ENCODE measurements around the gene ZNF550. TPM values are rescaled to one million over a fixed set of nuclear protein-coding genes. Genes with fewer than 3 reads are reported as not detected.
"Not testable (repeated sequence)": the region's sequence is repeated elsewhere in the genome, so short reads cannot be mapped to it uniquely, and the experiment has no call there.

Gene ZNF550
- total and polyA plus RNA-seq, 7 donors = 1.5 to 5.0 (median 4.5) TPM

DNA sequence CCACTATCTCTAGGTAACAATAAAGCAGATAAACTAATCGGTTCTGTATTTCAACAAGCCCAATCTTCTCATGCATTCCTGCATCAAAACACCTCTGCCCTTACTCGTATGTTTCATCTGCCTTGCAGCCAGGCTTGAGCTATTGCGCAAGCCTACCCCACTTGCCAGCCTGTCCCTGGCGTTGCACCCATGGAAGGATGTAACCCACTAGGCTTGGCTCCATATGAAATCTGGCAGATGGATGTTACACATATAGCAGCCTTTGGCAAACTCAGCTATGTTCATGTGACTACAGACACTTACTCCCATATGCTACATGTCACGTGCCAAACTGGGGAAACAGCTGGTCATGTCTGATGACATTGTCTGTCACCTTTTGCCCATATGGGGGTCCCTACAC, 44.4 kb downstream of the ZNF550 start:
- Histone ChIP-seq H3K4me1 (no peaks in the 10 kb centered on the region), H3K4me3 (no peak overlapping the region), H3K36me3 (ENCODE audit: insufficient read depth in 1 of 2, low read depth in 1 of 2) (peaks cover 19 to 40% of the 10 kb centered on the region in 2 donors), H3K27me3 (ENCODE audit: insufficient read depth in 3 of 3, low read length in 2 of 3) (no peaks in the 10 kb centered on the region), H3K9me3 (peaks cover 28% of the 10 kb centered on the region), H3K27ac (no peak overlapping the region)
- intact Hi-C loops (cut with DNase I) = no loop called here
- TF ChIP-seq, protein P1, sequence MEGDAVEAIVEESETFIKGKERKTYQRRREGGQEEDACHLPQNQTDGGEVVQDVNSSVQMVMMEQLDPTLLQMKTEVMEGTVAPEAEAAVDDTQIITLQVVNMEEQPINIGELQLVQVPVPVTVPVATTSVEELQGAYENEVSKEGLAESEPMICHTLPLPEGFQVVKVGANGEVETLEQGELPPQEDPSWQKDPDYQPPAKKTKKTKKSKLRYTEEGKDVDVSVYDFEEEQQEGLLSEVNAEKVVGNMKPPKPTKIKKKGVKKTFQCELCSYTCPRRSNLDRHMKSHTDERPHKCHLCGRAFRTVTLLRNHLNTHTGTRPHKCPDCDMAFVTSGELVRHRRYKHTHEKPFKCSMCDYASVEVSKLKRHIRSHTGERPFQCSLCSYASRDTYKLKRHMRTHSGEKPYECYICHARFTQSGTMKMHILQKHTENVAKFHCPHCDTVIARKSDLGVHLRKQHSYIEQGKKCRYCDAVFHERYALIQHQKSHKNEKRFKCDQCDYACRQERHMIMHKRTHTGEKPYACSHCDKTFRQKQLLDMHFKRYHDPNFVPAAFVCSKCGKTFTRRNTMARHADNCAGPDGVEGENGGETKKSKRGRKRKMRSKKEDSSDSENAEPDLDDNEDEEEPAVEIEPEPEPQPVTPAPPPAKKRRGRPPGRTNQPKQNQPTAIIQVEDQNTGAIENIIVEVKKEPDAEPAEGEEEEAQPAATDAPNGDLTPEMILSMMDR (IDR thresholded peaks at IDR 0.05) = no peak
- WGBS, 3 donors = 68 to 83% (median 80%) methylated on average over 5 of the region's 5 CpGs
- DNase-seq (no peak), ATAC-seq (no peak)

DNA sequence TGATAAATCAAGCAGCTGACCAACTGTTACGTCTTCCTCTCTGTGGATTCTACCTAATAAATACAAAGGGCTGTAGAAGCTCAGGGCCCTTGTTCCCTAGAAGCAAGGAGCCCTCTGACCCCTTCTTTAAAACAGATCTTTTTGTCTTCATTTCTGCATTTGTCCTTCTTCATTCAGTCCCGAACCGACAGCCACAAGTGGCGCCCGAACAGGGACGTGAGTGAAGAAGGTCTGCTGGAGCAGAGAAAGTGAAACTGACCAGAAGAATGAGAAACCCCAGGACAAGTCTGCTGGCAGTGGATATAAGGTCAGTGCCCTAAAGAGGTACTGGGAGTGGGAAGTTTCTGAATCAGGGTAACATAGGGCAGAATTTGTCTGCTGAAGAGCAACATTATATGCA, 46.8 kb downstream of the ZNF550 start:
- Histone ChIP-seq H3K27ac (no peak overlapping the region), H3K4me3 (no peak overlapping the region), H3K36me3 (ENCODE audit: insufficient read depth in 1 of 2, low read depth in 1 of 2) (peaks cover 19 to 44% of the 10 kb centered on the region in 2 donors), H3K9me3 (peaks cover 40% of the 10 kb centered on the region), H3K27me3 (ENCODE audit: insufficient read depth in 3 of 3, low read length in 2 of 3) (no peaks in the 10 kb centered on the region), H3K4me1 (no peaks in the 10 kb centered on the region)
- TF ChIP-seq, protein P1 (IDR thresholded peaks at IDR 0.05) = no peak
- DNase-seq (no peak), ATAC-seq (no peak)
- 93 to 97% (median 95%) methylated on average over 6 of the region's 6 CpGs for whole genome bisulfite sequencing, 3 donors
- intact Hi-C loops (cut with DNase I) = no loop called here

DNA sequence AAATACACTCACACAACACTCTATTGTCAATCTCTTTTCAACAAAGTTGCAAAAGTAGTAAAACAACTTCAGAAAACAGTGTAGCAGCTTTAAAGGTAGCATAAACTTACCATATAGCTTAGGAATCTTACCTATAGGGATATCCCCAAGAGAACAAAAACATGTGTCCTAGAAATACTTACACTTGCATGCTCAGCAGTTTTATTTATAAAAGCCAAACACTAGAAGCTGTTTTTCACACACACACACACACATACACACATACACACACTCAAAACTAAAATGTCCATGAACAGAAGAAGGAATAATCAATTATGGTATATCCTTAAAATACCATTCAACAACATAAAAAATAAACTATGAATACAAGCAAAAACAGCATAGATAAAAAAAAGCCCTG, 48.2 kb downstream of the ZNF550 start:
- ATAC-seq (no peak), DNase-seq (no peak)
- Histone ChIP-seq H3K27me3 (ENCODE audit: insufficient read depth in 3 of 3, low read length in 2 of 3) (no peaks in the 10 kb centered on the region), H3K4me1 (no peaks in the 10 kb centered on the region), H3K9me3 (peaks cover 34% of the 10 kb centered on the region), H3K4me3 (no peak overlapping the region), H3K36me3 (ENCODE audit: insufficient read depth in 1 of 2, low read depth in 1 of 2) (peaks cover 22 to 47% of the 10 kb centered on the region in 2 donors), H3K27ac (no peak overlapping the region)
- TF ChIP-seq, protein P1 (IDR thresholded peaks at IDR 0.05) = no peak
- intact Hi-C loops (cut with DNase I) = no loop called here

DNA sequence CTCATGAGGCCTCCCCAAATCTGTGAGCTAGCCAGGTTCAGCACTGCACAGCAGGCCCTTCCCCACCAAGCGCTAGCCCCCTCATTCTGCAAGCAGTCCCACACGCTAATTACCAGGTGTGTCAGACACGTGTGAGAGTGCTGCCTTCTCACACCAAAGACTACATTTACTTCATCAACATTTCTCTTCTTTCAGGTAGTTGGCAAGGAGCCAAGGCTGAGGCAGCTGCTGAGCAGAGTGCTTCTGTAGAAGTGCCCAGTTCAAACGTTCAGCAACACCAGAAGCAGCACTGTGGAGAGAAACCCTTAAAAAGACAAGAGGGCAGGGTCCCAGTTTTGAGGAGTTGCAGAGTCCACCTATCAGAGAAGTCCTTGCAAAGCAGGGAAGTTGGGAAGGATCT, 53.5 kb downstream of the ZNF550 start:
- ATAC-seq (no peak), DNase-seq (no peak)
- Histone ChIP-seq H3K4me1 (no peaks in the 10 kb centered on the region), H3K4me3 (no peak overlapping the region), H3K36me3 (ENCODE audit: insufficient read depth in 1 of 2, low read depth in 1 of 2) (peaks cover 12 to 41% of the 10 kb centered on the region in 2 donors), H3K27ac (no peak overlapping the region), H3K27me3 (ENCODE audit: insufficient read depth in 3 of 3, low read length in 2 of 3) (no peaks in the 10 kb centered on the region), H3K9me3 (peaks cover 17% of the 10 kb centered on the region)
- TF ChIP-seq, protein P1 (IDR thresholded peaks at IDR 0.05) = no peak
- WGBS, 3 donors = 60 to 83% (median 83%) methylated on average over 4 of the region's 4 CpGs
- intact Hi-C loops (cut with DNase I) = no loop called here

DNA sequence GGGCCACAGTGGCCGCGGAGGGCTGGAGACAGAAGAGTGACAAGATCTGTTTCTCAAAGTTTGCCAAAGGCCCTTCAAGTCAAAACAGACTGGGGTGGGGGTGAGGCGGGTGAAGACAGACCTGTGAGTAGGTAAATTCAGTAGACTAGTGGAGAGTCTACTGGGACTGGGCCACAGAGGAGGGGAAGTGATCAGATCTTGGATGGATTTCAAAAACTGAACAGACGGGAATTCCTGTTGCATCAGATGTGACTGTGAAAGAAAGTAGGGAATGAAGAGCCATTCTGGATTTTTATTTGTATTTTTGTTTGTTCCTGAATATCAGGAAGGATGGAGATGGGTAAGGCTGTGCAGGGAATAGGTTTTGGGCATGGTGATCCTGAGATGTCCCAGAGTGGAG, 59.3 kb downstream of the ZNF550 start:
- intact Hi-C loops (cut with DNase I) = loop anchor here in 1 of 2 donors (1.0 kb wide), 1 partner anchor 44 kb away; no protein-coding TSS in a partner anchor
- Histone ChIP-seq H3K9me3 (peaks cover 10% of the 10 kb centered on the region), H3K36me3 (ENCODE audit: insufficient read depth in 1 of 2, low read depth in 1 of 2) (peaks cover 3 to 13% of the 10 kb centered on the region in 2 donors), H3K4me3 (peak overlapping the region; percentile 81)
- 0 to 3% (median 0%) methylated on average over 1 of the region's 4 CpGs for WGBS, 3 donors
- ATAC-seq = peak; percentile 29 to 40 (median 36)
- H3K27me3 ChIP-seq (ENCODE audit: insufficient read depth in 3 of 3, low read length in 2 of 3); H3K4me1 ChIP-seq; H3K27ac ChIP-seq; DNase-seq: not testable (repeated sequence)

DNA sequence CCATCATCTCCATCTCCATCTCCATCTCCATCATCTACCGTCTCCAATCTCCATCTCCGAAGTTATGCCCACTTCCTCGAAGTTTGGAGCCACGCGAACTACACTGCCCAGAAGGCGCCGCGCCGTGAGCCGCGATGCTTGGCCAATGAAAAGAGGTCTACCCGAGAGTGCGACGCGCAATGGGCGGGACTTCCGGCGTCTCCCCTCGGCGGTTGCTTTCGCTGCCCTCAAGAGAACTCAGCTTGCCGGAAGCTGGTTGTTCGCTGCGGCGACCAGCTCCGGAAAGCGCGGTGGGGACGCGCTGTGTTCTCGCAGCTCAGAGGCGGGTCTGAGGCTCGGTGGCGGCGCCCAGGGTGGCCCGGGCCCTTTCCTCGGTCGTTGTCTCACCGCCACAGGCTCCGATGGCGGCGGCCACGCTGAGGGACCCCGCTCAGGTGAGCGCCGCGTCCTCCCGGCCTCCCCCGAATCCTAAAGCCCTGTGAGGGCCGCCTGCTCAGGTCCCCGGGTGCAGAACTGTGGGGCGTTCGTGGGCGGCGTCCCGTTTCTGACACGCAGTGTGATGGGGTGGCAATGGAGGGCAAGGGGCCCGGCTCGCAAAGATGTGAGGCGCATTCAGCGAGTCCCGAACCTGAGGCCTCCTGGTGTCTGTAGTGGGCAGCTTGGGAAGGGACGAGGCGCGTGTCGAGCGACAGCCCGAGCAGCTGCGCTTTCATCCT, 59.8 kb downstream of the ZNF550 start, which contains the start of gene ZNF773:
ZNF773 (plus strand) TSS at position 259 of the 716 bp plus-strand sequence; CDS start at position 402, 143 bp downstream.
- DNase-seq (peak; percentile 98), ATAC-seq (peak; percentile 100)
- Histone ChIP-seq H3K9me3 (peaks cover 14% of the 10 kb centered on the region), H3K4me3 (peak within 1 kb of the TSS; percentile 81), H3K27ac (peak within 1 kb of the TSS; percentile 86)
- intact Hi-C loops (cut with DNase I) = loop anchor here in 1 of 2 donors (1.0 kb wide), 1 partner anchor 44 kb away; no protein-coding TSS in a partner anchor
- WGBS, 3 donors = 1% methylated on average over 57 to 60 of the region's 69 CpGs
- H3K36me3 ChIP-seq (ENCODE audit: insufficient read depth in 1 of 2, low read depth in 1 of 2); H3K4me1 ChIP-seq; H3K27me3 ChIP-seq (ENCODE audit: insufficient read depth in 3 of 3, low read length in 2 of 3): not testable (repeated sequence)

DNA sequence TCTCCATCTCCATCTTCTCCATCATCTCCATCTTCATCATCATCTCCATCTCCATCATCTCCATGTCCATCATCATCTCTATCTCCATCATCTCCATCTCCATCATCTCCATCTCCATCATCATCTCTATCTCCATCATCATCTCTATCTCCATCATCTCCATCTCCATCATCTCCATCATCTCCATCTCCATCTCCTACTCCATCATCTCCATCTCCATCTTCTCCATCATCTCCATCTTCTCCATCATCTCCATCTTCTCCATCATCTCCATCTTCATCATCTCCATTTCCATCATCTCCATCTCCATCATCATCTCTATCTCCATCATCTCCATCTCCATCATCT, 60.4 kb downstream of the ZNF550 start:
- intact Hi-C loops (cut with DNase I); H3K27me3 ChIP-seq (ENCODE audit: insufficient read depth in 3 of 3, low read length in 2 of 3); ATAC-seq; H3K27ac ChIP-seq; DNase-seq; H3K4me1 ChIP-seq; H3K36me3 ChIP-seq (ENCODE audit: insufficient read depth in 1 of 2, low read depth in 1 of 2): not testable (repeated sequence)
- Histone ChIP-seq H3K9me3 (peaks cover 15% of the 10 kb centered on the region), H3K4me3 (peak overlapping the region; percentile 81)

DNA sequence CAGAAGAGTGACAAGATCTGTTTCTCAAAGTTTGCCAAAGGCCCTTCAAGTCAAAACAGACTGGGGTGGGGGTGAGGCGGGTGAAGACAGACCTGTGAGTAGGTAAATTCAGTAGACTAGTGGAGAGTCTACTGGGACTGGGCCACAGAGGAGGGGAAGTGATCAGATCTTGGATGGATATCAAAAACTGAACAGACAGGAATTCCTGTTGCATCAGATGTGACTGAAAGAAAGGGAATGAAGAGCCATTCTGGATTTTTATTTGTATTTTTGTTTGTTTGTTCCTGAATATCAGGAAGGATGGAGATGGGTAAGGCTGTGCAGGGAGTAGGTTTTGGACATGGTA, 71.4 kb downstream of the ZNF550 start:
- WGBS, 3 donors = no CpG with 5 or more reads among the region's 1 CpG
- not testable (repeated sequence) for H3K4me1 ChIP-seq; DNase-seq; H3K27me3 ChIP-seq (ENCODE audit: insufficient read depth in 3 of 3, low read length in 2 of 3); H3K9me3 ChIP-seq; H3K27ac ChIP-seq
- peaks cover 7 to 24% of the 10 kb centered on the region in 2 donors for H3K36me3 ChIP-seq (ENCODE audit: insufficient read depth in 1 of 2, low read depth in 1 of 2)
- peak; percentile 21 to 63 (median 30) for ATAC-seq
- peak overlapping the region; percentile 22 for H3K4me3 ChIP-seq
- intact Hi-C loops (cut with DNase I) = loop anchor here in 1 of 2 donors (10.0 kb wide), 1 partner anchor 53 kb away; the partner anchor contains the start of gene ZNF749
